GM18508 (cell line): ENCODE results near the gene MSH2.

Source experiments
- ATAC-seq: cut with Tn5 transposase; IDR thresholded peaks from one replicate; pipeline ENCODE4 v1.9.1; 2021; ENCODE audit warnings: moderate number of reproducible peaks; ENCODE audit not compliant: insufficient read depth, unreplicated experiment

MSH2 gene

GRCh38 chr2:47504174-47504810 is 101.3 kb downstream of the MSH2 start:
- ATAC-seq: no peak

GRCh38 chr2:47506024-47506423 is 103.1 kb downstream of the MSH2 start:
- no peak for ATAC-seq

GRCh38 chr2:47506436-47506835 is 103.5 kb downstream of the MSH2 start:
- no peak for ATAC-seq

GRCh38 chr2:47508080-47508479 is 105.1 kb downstream of the MSH2 start:
- no peak for ATAC-seq

GRCh38 chr2:47508641-47509040 is 105.7 kb downstream of the MSH2 start:
- no peak for ATAC-seq

- no peak for ATAC-seq
Measured at GRCh38 chr2:47509250-47509649, 106.3 kb downstream of the MSH2 start.

GRCh38 chr2:47509821-47510385 is 106.9 kb downstream of the MSH2 start:
- ATAC-seq: no peak

GRCh38 chr2:47510745-47511144 is 107.8 kb downstream of the MSH2 start:
- ATAC-seq: no peak

GRCh38 chr2:47512581-47513083 is 109.7 kb downstream of the MSH2 start:
- ATAC-seq: no peak

GRCh38 chr2:47513981-47514520 is 111.1 kb downstream of the MSH2 start:
- no peak for ATAC-seq

GRCh38 chr2:47516360-47517104 is 113.6 kb downstream of the MSH2 start:
- ATAC-seq: no peak

GRCh38 chr2:47518497-47519146 is 115.7 kb downstream of the MSH2 start:
- ATAC-seq: no peak

- ATAC-seq: no peak
Measured at GRCh38 chr2:47519147-47519537, 116.2 kb downstream of the MSH2 start.

- no peak for ATAC-seq
Measured at GRCh38 chr2:47519604-47520301, 116.8 kb downstream of the MSH2 start.

GRCh38 chr2:47520302-47520630 is 117.3 kb downstream of the MSH2 start:
- no peak for ATAC-seq

GRCh38 chr2:47520825-47521665 is 118.1 kb downstream of the MSH2 start:
- peak; percentile 51 for ATAC-seq

GRCh38 chr2:47521666-47522285 is 118.8 kb downstream of the MSH2 start:
- no peak for ATAC-seq

GRCh38 chr2:47525167-47525566 is 122.2 kb downstream of the MSH2 start:
- ATAC-seq: no peak

- ATAC-seq: no peak
Measured at GRCh38 chr2:47528455-47528854, 125.5 kb downstream of the MSH2 start.
